ENCODE measurements around the gene ZSCAN16.

DNA sequence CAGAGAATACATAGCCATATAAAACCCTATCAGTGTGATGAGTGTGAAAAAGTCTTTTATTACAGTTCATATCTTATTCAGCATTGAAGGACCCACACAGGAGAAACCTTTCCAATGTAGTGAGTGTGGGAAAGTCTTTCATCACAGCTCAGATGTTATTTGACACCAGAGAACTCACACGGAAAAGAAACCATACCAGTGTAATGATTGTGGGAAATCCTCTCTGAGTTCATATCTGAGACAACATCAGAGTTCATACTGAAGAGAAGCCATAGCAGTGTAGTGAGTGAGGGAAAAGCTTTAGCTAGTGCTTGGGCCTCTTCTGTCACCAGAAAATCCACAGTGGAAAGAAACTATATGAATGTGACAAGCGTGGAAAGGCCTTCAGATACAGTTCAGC is 8.6 kb upstream of the ZSCAN16 start:
- TF ChIP-seq, protein P1, sequence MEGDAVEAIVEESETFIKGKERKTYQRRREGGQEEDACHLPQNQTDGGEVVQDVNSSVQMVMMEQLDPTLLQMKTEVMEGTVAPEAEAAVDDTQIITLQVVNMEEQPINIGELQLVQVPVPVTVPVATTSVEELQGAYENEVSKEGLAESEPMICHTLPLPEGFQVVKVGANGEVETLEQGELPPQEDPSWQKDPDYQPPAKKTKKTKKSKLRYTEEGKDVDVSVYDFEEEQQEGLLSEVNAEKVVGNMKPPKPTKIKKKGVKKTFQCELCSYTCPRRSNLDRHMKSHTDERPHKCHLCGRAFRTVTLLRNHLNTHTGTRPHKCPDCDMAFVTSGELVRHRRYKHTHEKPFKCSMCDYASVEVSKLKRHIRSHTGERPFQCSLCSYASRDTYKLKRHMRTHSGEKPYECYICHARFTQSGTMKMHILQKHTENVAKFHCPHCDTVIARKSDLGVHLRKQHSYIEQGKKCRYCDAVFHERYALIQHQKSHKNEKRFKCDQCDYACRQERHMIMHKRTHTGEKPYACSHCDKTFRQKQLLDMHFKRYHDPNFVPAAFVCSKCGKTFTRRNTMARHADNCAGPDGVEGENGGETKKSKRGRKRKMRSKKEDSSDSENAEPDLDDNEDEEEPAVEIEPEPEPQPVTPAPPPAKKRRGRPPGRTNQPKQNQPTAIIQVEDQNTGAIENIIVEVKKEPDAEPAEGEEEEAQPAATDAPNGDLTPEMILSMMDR (IDR thresholded peaks at IDR 0.05) = no peak
- TF ChIP-seq POLR2A (IDR thresholded peaks at IDR 0.05) = no peak
